Fibroblast of pulmonary artery (primary cell): Measurements from ENCODE around the gene KCTD17.

Experiments
- DNase-seq: peaks from one replicate; pipeline ENCODE4 v3.0.0-alpha.2; 2010; ENCODE audit warnings: low read depth
- H3K4me3 ChIP-seq: replicated peaks from 2 replicates; pipeline ENCODE4 v1.5.1; 2011; ENCODE audit warnings: low read depth, mild to moderate bottlenecking, control low read depth, low read length, moderate library complexity
- CTCF ChIP-seq: IDR thresholded peaks from 2 replicates; pipeline ENCODE4 v1.5.1; 2011; ENCODE audit warnings: mild to moderate bottlenecking, control low read depth, low read length, inconsistent platforms; ENCODE audit errors: missing control alignments

The KCTD17 gene

GRCh38 chr22:37025500-37026070 lies 26.0 kb upstream of the KCTD17 start:
- no peak for DNase-seq
- no peak overlapping the region for H3K4me3 ChIP-seq
- no peak for TF ChIP-seq CTCF

GRCh38 chr22:37026325-37026724 lies 25.2 kb upstream of the KCTD17 start:
- DNase-seq = no peak
- H3K4me3 ChIP-seq = no peak overlapping the region
- TF ChIP-seq CTCF = no peak

GRCh38 chr22:37027556-37027955 lies 24.0 kb upstream of the KCTD17 start:
- TF ChIP-seq CTCF = no peak
- no peak for DNase-seq
- no peak overlapping the region for H3K4me3 ChIP-seq

- no peak for TF ChIP-seq CTCF
- no peak for DNase-seq
- H3K4me3 ChIP-seq = no peak overlapping the region
Measured at GRCh38 chr22:37028692-37029674, 22.6 kb upstream of the KCTD17 start.

GRCh38 chr22:37030560-37031281 lies 20.8 kb upstream of the KCTD17 start:
- no peak for TF ChIP-seq CTCF
- DNase-seq = no peak
- no peak overlapping the region for H3K4me3 ChIP-seq

GRCh38 chr22:37032134-37032534 lies 19.4 kb upstream of the KCTD17 start:
- H3K4me3 ChIP-seq = no peak overlapping the region
- TF ChIP-seq CTCF = no peak
- no peak for DNase-seq
